ENCODE data around the gene RPS6KC1. TPM values are rescaled to one million over a fixed set of nuclear protein-coding genes. Genes with fewer than 3 reads are reported as not detected.

Gene RPS6KC1
- total and polyA plus RNA-seq, 9 of the 15 experiments (the other 6 are each of a cell fraction or from before 2014, with no cell fraction given): 4.3 to 34.6 (median 20.9) TPM

- TF ChIP-seq SIN3B (IDR thresholded peaks at IDR 0.05; ENCODE audit: low read depth): no peak
Observed at GRCh38 chr1:213123087-213123486, 72.0 kb downstream of the RPS6KC1 start (continued).

GRCh38 chr1:213123536-213123935 is 72.5 kb downstream of the RPS6KC1 start:
- peak overlapping the region in 1 of 2 experiments; percentile 32; a peak in 1 of 4 replicates for H3K9ac ChIP-seq (ENCODE audit: insufficient read depth in 1 of 2, low read depth in 2 of 2, low read length in 2 of 2)
- POLR2A ChIA-PET: interaction anchor here (1.2 kb wide), 1 partner anchor 524 kb away, joined by 3 read pairs; no protein-coding TSS in a partner anchor
- H3K4me1 ChIP-seq (replicated peaks in 1 of 2; ENCODE audit: control insufficient read depth in 2 of 2, insufficient read depth in 2 of 2, low read length in 2 of 2): peaks cover 0 to 31% of the 10 kb centered on the region in 2 experiments; a peak in 4 of 5 replicates
- no peaks in the 10 kb centered on the region for H3K9me1 ChIP-seq (ENCODE audit: control insufficient read depth, insufficient read depth, low read length)
- WGBS (ENCODE audit: insufficient coverage, low coverage, missing lambda C conversion rate): 50% methylated on average over 2 of the region's 2 CpGs
- no peaks in the 10 kb centered on the region for H3K27me3 ChIP-seq (ENCODE audit: control insufficient read depth in 2 of 2, insufficient read depth in 2 of 2, low read length in 2 of 2)
- no TSS peak for BruUV-seq (replicated peaks)
- no peak for FAIRE-seq
- CTCF ChIA-PET (ENCODE audit: low intra/inter-chr PET ratio): no interaction called here
- in situ Hi-C loops (cut with MboI) (no loop called here), intact Hi-C loops (cut with micrococcal nuclease) (loop anchor here (5.0 kb wide), 3 partner anchors 119 to 999 kb away; no protein-coding TSS in a partner anchor)
- no peak overlapping the region for H3K4me3 ChIP-seq
- DNase-seq (ENCODE audit: extremely low read depth in 1 of 4, low spot score in 3 of 4): peak in 1 of 4 experiments; percentile 31
- H4K20me1 ChIP-seq (replicated peaks; ENCODE audit: control insufficient read depth, insufficient read depth, low read length): no peaks in the 10 kb centered on the region
- peak; percentile 30; the same call in 2 of the 3 replicates for ATAC-seq
- H2AFZ ChIP-seq (ENCODE audit: low read depth, low read length): no peak overlapping the region
- no peaks in the 10 kb centered on the region; the same call in 1 of the 2 replicates for H3K9me3 ChIP-seq (replicated peaks; ENCODE audit: control insufficient read depth, insufficient read depth, low read depth, low read length)
- peaks cover 35% of the 10 kb centered on the region for H3K79me2 ChIP-seq (ENCODE audit: control insufficient read depth, insufficient read depth, low read length)
- no peak overlapping the region for H3K4me2 ChIP-seq (ENCODE audit: insufficient read depth, low read length)
- peak overlapping the region; percentile 78 for H3K27ac ChIP-seq (ENCODE audit: extremely low read depth, low read depth, low read length)
- peaks cover 11% of the 10 kb centered on the region for H3K36me3 ChIP-seq (ENCODE audit: control insufficient read depth, insufficient read depth, low read length)
- TF ChIP-seq, protein P1, sequence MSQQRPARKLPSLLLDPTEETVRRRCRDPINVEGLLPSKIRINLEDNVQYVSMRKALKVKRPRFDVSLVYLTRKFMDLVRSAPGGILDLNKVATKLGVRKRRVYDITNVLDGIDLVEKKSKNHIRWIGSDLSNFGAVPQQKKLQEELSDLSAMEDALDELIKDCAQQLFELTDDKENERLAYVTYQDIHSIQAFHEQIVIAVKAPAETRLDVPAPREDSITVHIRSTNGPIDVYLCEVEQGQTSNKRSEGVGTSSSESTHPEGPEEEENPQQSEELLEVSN (IDR thresholded peaks at IDR 0.05; ENCODE audit: borderline replicate concordance in 1 of 2, extremely low read depth in 1 of 2, insufficient read depth in 1 of 2, insufficient read length in 1 of 2, low read depth in 1 of 2, low read length in 1 of 2, poor library complexity in 1 of 2, severe bottlenecking in 1 of 2): no peak
- TF ChIP-seq MAFF (IDR thresholded peaks at IDR 0.05; ENCODE audit: low read length): peak; percentile 26; the same call in 1 of the 2 replicates
- TF ChIP-seq MIER1 (IDR thresholded peaks at IDR 0.05; ENCODE audit: low read depth): no peak
- peak; percentile 64 for TF ChIP-seq C11orf30 (IDR thresholded peaks at IDR 0.05; ENCODE audit: low read depth)
- TF ChIP-seq FOXJ3 (CRISPR knock-in tag; IDR thresholded peaks at IDR 0.05): no peak
- TF ChIP-seq GABPB2 (CRISPR knock-in tag; conservative IDR thresholded peaks at IDR 0.05): no peak
- TF ChIP-seq, protein P2, sequence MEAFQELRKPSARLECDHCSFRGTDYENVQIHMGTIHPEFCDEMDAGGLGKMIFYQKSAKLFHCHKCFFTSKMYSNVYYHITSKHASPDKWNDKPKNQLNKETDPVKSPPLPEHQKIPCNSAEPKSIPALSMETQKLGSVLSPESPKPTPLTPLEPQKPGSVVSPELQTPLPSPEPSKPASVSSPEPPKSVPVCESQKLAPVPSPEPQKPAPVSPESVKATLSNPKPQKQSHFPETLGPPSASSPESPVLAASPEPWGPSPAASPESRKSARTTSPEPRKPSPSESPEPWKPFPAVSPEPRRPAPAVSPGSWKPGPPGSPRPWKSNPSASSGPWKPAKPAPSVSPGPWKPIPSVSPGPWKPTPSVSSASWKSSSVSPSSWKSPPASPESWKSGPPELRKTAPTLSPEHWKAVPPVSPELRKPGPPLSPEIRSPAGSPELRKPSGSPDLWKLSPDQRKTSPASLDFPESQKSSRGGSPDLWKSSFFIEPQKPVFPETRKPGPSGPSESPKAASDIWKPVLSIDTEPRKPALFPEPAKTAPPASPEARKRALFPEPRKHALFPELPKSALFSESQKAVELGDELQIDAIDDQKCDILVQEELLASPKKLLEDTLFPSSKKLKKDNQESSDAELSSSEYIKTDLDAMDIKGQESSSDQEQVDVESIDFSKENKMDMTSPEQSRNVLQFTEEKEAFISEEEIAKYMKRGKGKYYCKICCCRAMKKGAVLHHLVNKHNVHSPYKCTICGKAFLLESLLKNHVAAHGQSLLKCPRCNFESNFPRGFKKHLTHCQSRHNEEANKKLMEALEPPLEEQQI (IDR thresholded peaks at IDR 0.05): 0 out of 2 replicates have a peak, but pooled peaks have one; percentile 26
- TF ChIP-seq EHMT2 (IDR thresholded peaks at IDR 0.05): peak; percentile 60; the same call in 1 of the 2 replicates
- TF ChIP-seq FOSL1 (tag; conservative IDR thresholded peaks at IDR 0.05): peak; percentile 62; the same call in 1 of the 2 replicates
- TF ChIP-seq, protein P3, sequence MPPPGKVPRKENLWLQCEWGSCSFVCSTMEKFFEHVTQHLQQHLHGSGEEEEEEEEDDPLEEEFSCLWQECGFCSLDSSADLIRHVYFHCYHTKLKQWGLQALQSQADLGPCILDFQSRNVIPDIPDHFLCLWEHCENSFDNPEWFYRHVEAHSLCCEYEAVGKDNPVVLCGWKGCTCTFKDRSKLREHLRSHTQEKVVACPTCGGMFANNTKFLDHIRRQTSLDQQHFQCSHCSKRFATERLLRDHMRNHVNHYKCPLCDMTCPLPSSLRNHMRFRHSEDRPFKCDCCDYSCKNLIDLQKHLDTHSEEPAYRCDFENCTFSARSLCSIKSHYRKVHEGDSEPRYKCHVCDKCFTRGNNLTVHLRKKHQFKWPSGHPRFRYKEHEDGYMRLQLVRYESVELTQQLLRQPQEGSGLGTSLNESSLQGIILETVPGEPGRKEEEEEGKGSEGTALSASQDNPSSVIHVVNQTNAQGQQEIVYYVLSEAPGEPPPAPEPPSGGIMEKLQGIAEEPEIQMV (tag; conservative IDR thresholded peaks at IDR 0.05; ENCODE audit: low read depth): no peak
- no peak for TF ChIP-seq MCM7 (IDR thresholded peaks at IDR 0.05)
- TF ChIP-seq ZNF316 (IDR thresholded peaks at IDR 0.05): peak; percentile 82
- TF ChIP-seq ARHGAP35 (IDR thresholded peaks at IDR 0.05; ENCODE audit: partially characterized antibody): no peak
- TF ChIP-seq, protein P4, sequence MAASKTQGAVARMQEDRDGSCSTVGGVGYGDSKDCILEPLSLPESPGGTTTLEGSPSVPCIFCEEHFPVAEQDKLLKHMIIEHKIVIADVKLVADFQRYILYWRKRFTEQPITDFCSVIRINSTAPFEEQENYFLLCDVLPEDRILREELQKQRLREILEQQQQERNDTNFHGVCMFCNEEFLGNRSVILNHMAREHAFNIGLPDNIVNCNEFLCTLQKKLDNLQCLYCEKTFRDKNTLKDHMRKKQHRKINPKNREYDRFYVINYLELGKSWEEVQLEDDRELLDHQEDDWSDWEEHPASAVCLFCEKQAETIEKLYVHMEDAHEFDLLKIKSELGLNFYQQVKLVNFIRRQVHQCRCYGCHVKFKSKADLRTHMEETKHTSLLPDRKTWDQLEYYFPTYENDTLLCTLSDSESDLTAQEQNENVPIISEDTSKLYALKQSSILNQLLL (CRISPR knock-in tag; IDR thresholded peaks at IDR 0.05; ENCODE audit: borderline replicate concordance): no peak

Measured in K562 (cell line).